Adrenal gland (tissue), 5 donors: ENCODE results near the gene SMAD3.

ENCODE experiments used
- POLR2A ChIP-seq, 2 donors: fragments of 450-650 bp; IDR thresholded peaks; one replicate each; pipeline ENCODE4 v1.6.1; 2017; ENCODE audit warnings: antibody characterized with exemption in 2 of 2, mild to moderate bottlenecking in 2 of 2, moderate library complexity in 1 of 2
- TF ChIP-seq, protein P1 (sequence below), 6 experiments: fragments of 450-650 bp in 4 of 6; fragments of 200-600 bp in 2 of 6; sonication (generic) in 1 of 6; IDR thresholded peaks; 1 replicate in 5 of 6; 2 replicates in 1 of 6; pipeline versions ENCODE4 v1.5.1 to v1.8.0; 2016 to 2021; ENCODE audit warnings: antibody characterized with exemption in 6 of 6, mild to moderate bottlenecking in 2 of 6, moderate library complexity in 1 of 6
- donor health status: DM: no; HTN: no; CAD: no.

DNA sequence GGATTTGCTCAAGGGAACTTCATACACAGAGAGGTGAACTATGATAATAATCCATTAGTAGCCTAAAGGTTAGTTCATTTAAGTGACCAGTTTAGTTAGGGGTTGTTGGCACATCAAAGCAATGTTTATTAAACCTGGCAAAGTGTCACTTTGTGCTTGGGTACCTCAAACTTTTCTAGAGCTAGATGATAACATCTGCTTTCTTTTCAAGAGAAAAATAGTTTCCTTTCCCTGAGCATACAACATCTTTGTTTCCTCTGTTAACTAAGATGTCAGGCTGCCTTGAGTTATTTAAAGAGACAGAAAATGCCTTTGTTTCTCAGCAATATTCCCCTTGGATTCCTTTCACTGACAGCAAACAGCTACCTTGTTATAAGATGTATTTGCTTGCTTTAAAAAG lies 26.7 kb upstream of the SMAD3 start:
- TF ChIP-seq, protein P1, sequence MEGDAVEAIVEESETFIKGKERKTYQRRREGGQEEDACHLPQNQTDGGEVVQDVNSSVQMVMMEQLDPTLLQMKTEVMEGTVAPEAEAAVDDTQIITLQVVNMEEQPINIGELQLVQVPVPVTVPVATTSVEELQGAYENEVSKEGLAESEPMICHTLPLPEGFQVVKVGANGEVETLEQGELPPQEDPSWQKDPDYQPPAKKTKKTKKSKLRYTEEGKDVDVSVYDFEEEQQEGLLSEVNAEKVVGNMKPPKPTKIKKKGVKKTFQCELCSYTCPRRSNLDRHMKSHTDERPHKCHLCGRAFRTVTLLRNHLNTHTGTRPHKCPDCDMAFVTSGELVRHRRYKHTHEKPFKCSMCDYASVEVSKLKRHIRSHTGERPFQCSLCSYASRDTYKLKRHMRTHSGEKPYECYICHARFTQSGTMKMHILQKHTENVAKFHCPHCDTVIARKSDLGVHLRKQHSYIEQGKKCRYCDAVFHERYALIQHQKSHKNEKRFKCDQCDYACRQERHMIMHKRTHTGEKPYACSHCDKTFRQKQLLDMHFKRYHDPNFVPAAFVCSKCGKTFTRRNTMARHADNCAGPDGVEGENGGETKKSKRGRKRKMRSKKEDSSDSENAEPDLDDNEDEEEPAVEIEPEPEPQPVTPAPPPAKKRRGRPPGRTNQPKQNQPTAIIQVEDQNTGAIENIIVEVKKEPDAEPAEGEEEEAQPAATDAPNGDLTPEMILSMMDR (IDR thresholded peaks at IDR 0.05) = no peak
- no peak for TF ChIP-seq POLR2A (IDR thresholded peaks at IDR 0.05)
